Measurements from ENCODE around the gene C9orf72.
"Not testable (repeated sequence)": the region's sequence is repeated elsewhere in the genome, so short reads cannot be mapped to it uniquely, and the experiment has no call there.

C9orf72 gene

GRCh38 chr9:27572918-27573633, at the start of gene C9orf72:
TSS of gene C9orf72 (minus strand) at chr9:27573481. CDS start at chr9:27567120, 6,361 bp downstream.
- ATAC-seq (peak; percentile 77), DNase-seq (ENCODE audit: low spot score in 2 of 2) (peak; percentile 81 to 95)
- H3K4me1 Mint-ChIP-seq, result peaks cover 18% of the 10 kb centered on the region
- H3K4me3 Mint-ChIP-seq, result peak within 1 kb of the TSS; percentile 92
- peaks cover 2% of the 10 kb centered on the region for H3K9me3 Mint-ChIP-seq
- H3K27ac Mint-ChIP-seq, result peak within 1 kb of the TSS; percentile 100
- peaks cover 18% of the 10 kb centered on the region for H3K36me3 Mint-ChIP-seq

GRCh38 chr9:27622693-27623340, 49.5 kb upstream of the C9orf72 start:
- ATAC-seq (no peak), DNase-seq (ENCODE audit: low spot score in 2 of 2) (no peak)
- Mint-ChIP-seq H3K4me3 (no peak overlapping the region), H3K9me3 (no peaks in the 10 kb centered on the region), H3K27ac (no peak overlapping the region), H3K4me1 (no peaks in the 10 kb centered on the region), H3K36me3 (no peaks in the 10 kb centered on the region)

GRCh38 chr9:27619743-27620142, 46.5 kb upstream of the C9orf72 start:
- no peak overlapping the region for H3K27ac Mint-ChIP-seq
- H3K36me3 Mint-ChIP-seq, result no peaks in the 10 kb centered on the region
- H3K4me3 Mint-ChIP-seq, result no peak overlapping the region
- no peaks in the 10 kb centered on the region for H3K4me1 Mint-ChIP-seq
- ATAC-seq (no peak), DNase-seq (ENCODE audit: low spot score in 2 of 2) (no peak)
- no peaks in the 10 kb centered on the region for H3K9me3 Mint-ChIP-seq

DNA sequence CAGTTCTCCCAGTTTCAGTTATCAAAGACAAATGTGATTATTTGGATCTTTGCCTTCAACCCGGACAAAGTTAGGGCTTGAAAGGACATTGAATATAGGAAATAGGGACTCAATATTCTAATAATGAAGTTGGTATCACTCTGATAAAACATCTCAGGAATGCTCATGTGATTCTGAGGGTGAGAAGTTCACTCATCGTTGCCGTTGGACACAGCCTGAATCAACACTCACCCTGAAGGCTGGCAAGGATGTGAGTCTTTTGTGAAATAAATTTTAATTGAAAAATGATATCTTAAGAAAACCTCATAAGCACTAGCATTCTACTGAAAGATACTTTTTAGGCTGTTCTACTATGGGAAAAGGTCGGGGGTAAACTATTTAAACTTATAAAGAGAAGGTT, 44.8 kb upstream of the C9orf72 start:
- Mint-ChIP-seq H3K4me1 (no peaks in the 10 kb centered on the region), H3K27ac (no peak overlapping the region), H3K36me3 (no peaks in the 10 kb centered on the region), H3K9me3 (no peaks in the 10 kb centered on the region), H3K4me3 (no peak overlapping the region)
- ATAC-seq, result no peak
- DNase-seq (ENCODE audit: low spot score in 2 of 2), result no peak

- Mint-ChIP-seq H3K36me3 (no peaks in the 10 kb centered on the region), H3K4me3 (no peak overlapping the region), H3K9me3 (no peaks in the 10 kb centered on the region), H3K4me1 (peaks cover 12% of the 10 kb centered on the region), H3K27ac (no peak overlapping the region)
- no peak for ATAC-seq
- DNase-seq (ENCODE audit: low spot score in 2 of 2), result no peak
These were observed 41.3 kb upstream of the C9orf72 start for GRCh38 chr9:27614551-27614950.

DNA sequence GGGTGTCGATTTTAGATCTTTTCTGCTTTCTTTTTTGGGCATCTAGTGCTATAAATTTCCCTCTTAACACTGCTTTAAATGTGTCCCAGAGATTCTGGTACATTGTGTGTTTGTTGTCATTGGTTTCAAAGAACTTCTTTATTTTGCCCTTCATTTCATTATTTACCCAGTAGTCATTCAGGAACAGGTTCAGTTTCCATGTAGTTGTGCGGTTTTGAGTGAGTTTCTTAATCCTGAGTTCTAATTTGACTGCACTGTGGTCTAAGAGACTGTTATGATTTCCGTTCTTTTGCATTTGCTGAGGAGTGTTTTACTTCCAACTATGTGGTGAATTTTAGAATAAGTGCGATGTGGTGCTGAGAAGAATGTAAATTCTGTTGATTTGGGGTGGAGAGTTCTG, 38.8 kb upstream of the C9orf72 start:
- not testable (repeated sequence) for ATAC-seq; DNase-seq (ENCODE audit: low spot score in 2 of 2); H3K4me3 Mint-ChIP-seq; H3K36me3 Mint-ChIP-seq; H3K9me3 Mint-ChIP-seq
- Mint-ChIP-seq H3K4me1 (peaks cover 12% of the 10 kb centered on the region), H3K27ac (peak overlapping the region; percentile 30)

GRCh38 chr9:27610622-27611021, 37.3 kb upstream of the C9orf72 start:
- peaks cover 12% of the 10 kb centered on the region for H3K4me1 Mint-ChIP-seq
- H3K9me3 Mint-ChIP-seq, result no peaks in the 10 kb centered on the region
- ATAC-seq (no peak), DNase-seq (ENCODE audit: low spot score in 2 of 2) (no peak)
- H3K27ac Mint-ChIP-seq, result no peak overlapping the region
- no peak overlapping the region for H3K4me3 Mint-ChIP-seq
- H3K36me3 Mint-ChIP-seq, result no peaks in the 10 kb centered on the region

DNA sequence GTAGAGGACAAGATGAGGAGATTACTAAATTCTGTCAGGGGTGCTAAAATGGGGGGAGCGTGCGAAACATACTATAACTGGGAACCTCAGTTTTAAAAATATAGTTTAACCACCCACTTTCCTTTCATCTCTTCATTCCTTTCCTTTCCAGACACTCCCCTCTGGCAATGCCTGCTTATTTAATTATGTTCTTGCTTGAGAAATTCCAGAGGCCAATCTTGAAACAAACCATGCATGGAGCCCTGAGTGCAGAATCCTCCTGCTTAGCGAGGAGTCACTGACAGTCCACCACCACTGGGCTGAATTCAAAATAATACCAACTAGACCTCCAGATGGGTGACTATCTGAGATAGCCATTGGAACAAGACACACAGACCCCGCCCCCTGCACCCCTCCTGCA, 29.7 kb upstream of the C9orf72 start:
- H3K4me1 Mint-ChIP-seq, result no peaks in the 10 kb centered on the region
- no peak overlapping the region for H3K27ac Mint-ChIP-seq
- H3K9me3 Mint-ChIP-seq, result no peaks in the 10 kb centered on the region
- ATAC-seq, result no peak
- no peak overlapping the region for H3K4me3 Mint-ChIP-seq
- no peaks in the 10 kb centered on the region for H3K36me3 Mint-ChIP-seq
- no peak for DNase-seq (ENCODE audit: low spot score in 2 of 2)

GRCh38 chr9:27602142-27602861, 29.0 kb upstream of the C9orf72 start:
- Mint-ChIP-seq H3K36me3 (no peaks in the 10 kb centered on the region), H3K4me1 (no peaks in the 10 kb centered on the region), H3K4me3 (no peak overlapping the region), H3K9me3 (no peaks in the 10 kb centered on the region), H3K27ac (no peak overlapping the region)
- no peak for ATAC-seq
- DNase-seq (ENCODE audit: low spot score in 2 of 2), result no peak

DNA sequence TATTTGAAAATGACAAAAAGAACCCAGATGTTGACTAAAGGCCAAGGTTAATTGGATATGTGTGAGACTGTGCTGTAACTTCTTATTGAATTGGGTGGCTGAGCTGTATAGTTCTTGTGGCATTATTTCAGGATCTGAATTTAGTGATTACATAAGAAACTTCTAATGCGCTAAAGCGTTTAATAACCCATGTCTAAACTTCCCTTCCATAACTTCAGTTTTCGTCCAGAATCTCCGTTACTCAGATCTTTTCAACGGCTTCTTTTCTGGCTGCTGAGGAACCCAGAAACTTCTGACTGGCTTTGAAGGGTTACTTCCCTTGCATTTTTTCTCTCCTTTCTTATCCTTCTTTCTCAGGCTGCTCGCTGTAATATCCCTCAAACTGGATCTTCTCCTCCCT, 28.1 kb upstream of the C9orf72 start:
- no peak overlapping the region for H3K4me3 Mint-ChIP-seq
- no peaks in the 10 kb centered on the region for H3K9me3 Mint-ChIP-seq
- ATAC-seq (no peak), DNase-seq (ENCODE audit: low spot score in 2 of 2) (no peak)
- no peak overlapping the region for H3K27ac Mint-ChIP-seq
- no peaks in the 10 kb centered on the region for H3K36me3 Mint-ChIP-seq
- H3K4me1 Mint-ChIP-seq, result no peaks in the 10 kb centered on the region

DNA sequence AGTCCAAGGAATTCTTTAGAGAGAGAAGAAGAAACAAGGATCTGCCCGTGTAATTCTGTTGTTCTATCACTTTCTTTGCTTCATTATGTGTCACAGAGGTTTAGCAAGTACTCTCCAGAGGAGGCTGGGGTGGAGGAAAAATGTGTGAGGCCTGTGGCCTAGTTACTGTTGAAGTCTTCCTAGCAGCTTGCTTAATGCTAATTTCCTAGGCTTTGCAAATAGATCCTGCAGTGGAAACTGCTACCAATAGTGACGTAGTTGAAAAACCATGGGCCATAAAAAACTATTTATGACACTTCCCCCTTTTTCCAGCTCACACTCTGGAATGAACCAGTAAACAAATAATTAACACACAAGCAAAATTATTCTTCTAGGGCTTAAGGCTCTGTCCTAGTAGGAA, 27.0 kb upstream of the C9orf72 start:
- no peaks in the 10 kb centered on the region for H3K4me1 Mint-ChIP-seq

DNA sequence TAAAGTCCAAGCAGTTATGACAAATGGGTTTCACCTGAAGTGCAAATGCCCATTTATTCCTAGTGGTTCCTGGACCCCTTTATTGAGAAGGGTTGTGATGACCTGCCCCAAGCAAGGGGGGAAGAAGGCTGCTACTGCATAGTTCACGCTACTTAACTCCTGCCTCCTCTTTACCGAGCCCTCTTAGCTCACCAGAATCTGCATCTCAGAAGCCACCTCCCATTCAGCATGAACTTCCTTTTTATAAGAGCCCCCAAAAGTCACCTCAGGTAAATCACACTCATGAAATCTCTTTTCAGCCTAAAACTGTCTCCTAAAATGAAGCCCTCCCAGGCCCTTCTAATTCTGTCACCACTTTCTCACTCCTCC, 26.6 kb upstream of the C9orf72 start:
- no peak overlapping the region for H3K27ac Mint-ChIP-seq
- H3K9me3 Mint-ChIP-seq, result no peaks in the 10 kb centered on the region
- ATAC-seq (no peak), DNase-seq (ENCODE audit: low spot score in 2 of 2) (no peak)
- no peaks in the 10 kb centered on the region for H3K4me1 Mint-ChIP-seq
- H3K36me3 Mint-ChIP-seq, result no peaks in the 10 kb centered on the region
- H3K4me3 Mint-ChIP-seq, result no peak overlapping the region

More for the DNA sequence above, 27.0 kb upstream of the C9orf72 start:
- Mint-ChIP-seq H3K36me3 (no peaks in the 10 kb centered on the region), H3K27ac (no peak overlapping the region), H3K9me3 (no peaks in the 10 kb centered on the region), H3K4me3 (no peak overlapping the region)
- ATAC-seq (no peak), DNase-seq (ENCODE audit: low spot score in 2 of 2) (no peak)

GRCh38 chr9:27599102-27599869, 26.0 kb upstream of the C9orf72 start:
- no peak for ATAC-seq
- no peaks in the 10 kb centered on the region for H3K9me3 Mint-ChIP-seq

GRCh38 chr9:27595733-27596132, 22.5 kb upstream of the C9orf72 start:
- Mint-ChIP-seq H3K27ac (no peak overlapping the region), H3K4me1 (no peaks in the 10 kb centered on the region), H3K9me3 (peaks cover 3% of the 10 kb centered on the region), H3K36me3 (no peaks in the 10 kb centered on the region), H3K4me3 (no peak overlapping the region)
- no peak for DNase-seq (ENCODE audit: low spot score in 2 of 2)
- ATAC-seq, result peak; percentile 32

More at GRCh38 chr9:27599102-27599869, 26.0 kb upstream of the C9orf72 start:
- Mint-ChIP-seq H3K36me3 (no peaks in the 10 kb centered on the region), H3K4me1 (no peaks in the 10 kb centered on the region), H3K4me3 (no peak overlapping the region), H3K27ac (no peak overlapping the region)
- DNase-seq (ENCODE audit: low spot score in 2 of 2), result no peak

- Mint-ChIP-seq H3K27ac (no peak overlapping the region), H3K4me3 (no peak overlapping the region), H3K9me3 (peaks cover 3% of the 10 kb centered on the region), H3K36me3 (no peaks in the 10 kb centered on the region), H3K4me1 (no peaks in the 10 kb centered on the region)
- DNase-seq (ENCODE audit: low spot score in 2 of 2), result no peak
- ATAC-seq, result no peak
These were observed 18.4 kb upstream of the C9orf72 start for GRCh38 chr9:27591672-27592071.
